Measurements from ENCODE around the gene P2RY6. TPM values are rescaled to one million over a fixed set of nuclear protein-coding genes. Genes with fewer than 3 reads are reported as not detected.

Gene P2RY6
- total RNA-seq, 5 donors from 2014 or later (not counting 1 experiment from before 2014, with no cell fraction given), result 1.4 TPM; not detected in 4

GRCh38 chr11:73267122-73267846, 4.9 kb upstream of the P2RY6 start:
- H3K27ac ChIP-seq (ENCODE audit: low read length), result no peak overlapping the region
- Mint-ChIP-seq H3K36me3 (no peaks in the 10 kb centered on the region), H3K27ac (no peak overlapping the region), H3K27me3 (peaks cover 30 to 41% of the 10 kb centered on the region in 2 donors), H3K4me3 (no peak overlapping the region), H3K9me3 (no peaks in the 10 kb centered on the region), H3K4me1 (peaks cover 0 to 2% (median 0%) of the 10 kb centered on the region in 3 donors)
- no peaks in the 10 kb centered on the region for H3K9me3 ChIP-seq
- WGBS (ENCODE audit: insufficient coverage), result 47% methylated on average over 2 of the region's 3 CpGs
- ATAC-seq (replicated peaks in 1 of 4), result no peak
- H3K36me3 ChIP-seq (ENCODE audit: control insufficient read depth in 2 of 2, extremely low read depth in 1 of 2, insufficient read depth in 1 of 2, low read length in 1 of 2), result no peaks in the 10 kb centered on the region
- H3K4me3 ChIP-seq (ENCODE audit: control insufficient read depth in 1 of 2, extremely low read depth in 1 of 2, low read length in 1 of 2), result no peak overlapping the region
- H3K27me3 ChIP-seq (replicated peaks in 1 of 2; ENCODE audit: control insufficient read depth in 2 of 2, extremely low read depth in 1 of 2, insufficient read depth in 2 of 2, low read length in 1 of 2), result peaks cover 0 to 63% of the 10 kb centered on the region in 2 experiments
- peak in 1 of 35 experiments; percentile 8 for DNase-seq
- no peaks in the 10 kb centered on the region for H3K4me1 ChIP-seq (ENCODE audit: control insufficient read depth in 1 of 2, extremely low read depth in 1 of 2, insufficient read depth in 2 of 2, low read length in 2 of 2)
- POLR2A ChIA-PET, result no interaction called here
- CTCF ChIA-PET, result no interaction called here

- CTCF ChIA-PET, result no interaction called here
- H3K4me3 Mint-ChIP-seq, result no peak overlapping the region
- POLR2A ChIA-PET, result no interaction called here
Observed at GRCh38 chr11:73267906-73268540, 4.1 kb upstream of the P2RY6 start.

GRCh38 chr11:73268671-73269271, 3.4 kb upstream of the P2RY6 start:
- POLR2A ChIA-PET, result no interaction called here
- peak in 1 of 35 experiments; percentile 9 for DNase-seq

More at GRCh38 chr11:73267906-73268540, 4.1 kb upstream of the P2RY6 start:
- H3K36me3 ChIP-seq (ENCODE audit: control insufficient read depth in 2 of 2, extremely low read depth in 1 of 2, insufficient read depth in 1 of 2, low read length in 1 of 2), result no peaks in the 10 kb centered on the region
- peak in 1 of 35 experiments; percentile 3 for DNase-seq
- no peaks in the 10 kb centered on the region for H3K9me3 Mint-ChIP-seq
- no peak overlapping the region for H3K27ac Mint-ChIP-seq
- H3K4me3 ChIP-seq (ENCODE audit: control insufficient read depth in 1 of 2, extremely low read depth in 1 of 2, low read length in 1 of 2), result no peak overlapping the region
- H3K27ac ChIP-seq (ENCODE audit: low read length), result no peak overlapping the region
- H3K4me1 ChIP-seq (ENCODE audit: control insufficient read depth in 1 of 2, extremely low read depth in 1 of 2, insufficient read depth in 2 of 2, low read length in 2 of 2), result no peaks in the 10 kb centered on the region
- no peaks in the 10 kb centered on the region for H3K9me3 ChIP-seq
- WGBS (ENCODE audit: insufficient coverage), result 81% methylated on average over 4 of the region's 8 CpGs
- H3K36me3 Mint-ChIP-seq, result no peaks in the 10 kb centered on the region
- H3K4me1 Mint-ChIP-seq, result peaks cover 0 to 2% (median 0%) of the 10 kb centered on the region in 3 donors
- peaks cover 29 to 35% of the 10 kb centered on the region in 2 donors for H3K27me3 Mint-ChIP-seq
- ATAC-seq (replicated peaks in 1 of 4), result no peak
- peaks cover 0 to 59% of the 10 kb centered on the region in 2 experiments for H3K27me3 ChIP-seq (replicated peaks in 1 of 2; ENCODE audit: control insufficient read depth in 2 of 2, extremely low read depth in 1 of 2, insufficient read depth in 2 of 2, low read length in 1 of 2)

GRCh38 chr11:73269459-73270015, 2.6 kb upstream of the P2RY6 start:
- peaks cover 0 to 47% of the 10 kb centered on the region in 2 experiments for H3K27me3 ChIP-seq (replicated peaks in 1 of 2; ENCODE audit: control insufficient read depth in 2 of 2, extremely low read depth in 1 of 2, insufficient read depth in 2 of 2, low read length in 1 of 2)
- 89% methylated on average over 3 of the region's 7 CpGs for WGBS (ENCODE audit: insufficient coverage)
- ATAC-seq (replicated peaks in 1 of 4), result no peak
- peaks cover 0 to 1% (median 0%) of the 10 kb centered on the region in 3 donors for H3K4me1 Mint-ChIP-seq
- CTCF ChIA-PET, result no interaction called here
- H3K9me3 Mint-ChIP-seq, result no peaks in the 10 kb centered on the region
- no peak overlapping the region for H3K27ac Mint-ChIP-seq
- no peaks in the 10 kb centered on the region for H3K36me3 ChIP-seq (ENCODE audit: control insufficient read depth in 2 of 2, extremely low read depth in 1 of 2, insufficient read depth in 1 of 2, low read length in 1 of 2)
- no peaks in the 10 kb centered on the region for H3K9me3 ChIP-seq
- no peak overlapping the region for H3K27ac ChIP-seq (ENCODE audit: low read length)
- no peak for DNase-seq
- H3K4me1 ChIP-seq (ENCODE audit: control insufficient read depth in 1 of 2, extremely low read depth in 1 of 2, insufficient read depth in 2 of 2, low read length in 2 of 2), result no peaks in the 10 kb centered on the region
- no peaks in the 10 kb centered on the region for H3K36me3 Mint-ChIP-seq
- H3K4me3 Mint-ChIP-seq, result no peak overlapping the region
- POLR2A ChIA-PET, result no interaction called here
- H3K27me3 Mint-ChIP-seq, result peaks cover 19 to 29% of the 10 kb centered on the region in 2 donors
- no peak overlapping the region for H3K4me3 ChIP-seq (ENCODE audit: control insufficient read depth in 1 of 2, extremely low read depth in 1 of 2, low read length in 1 of 2)

More at GRCh38 chr11:73268671-73269271, 3.4 kb upstream of the P2RY6 start:
- Histone ChIP-seq H3K36me3 (ENCODE audit: control insufficient read depth in 2 of 2, extremely low read depth in 1 of 2, insufficient read depth in 1 of 2, low read length in 1 of 2) (no peaks in the 10 kb centered on the region), H3K4me1 (ENCODE audit: control insufficient read depth in 1 of 2, extremely low read depth in 1 of 2, insufficient read depth in 2 of 2, low read length in 2 of 2) (no peaks in the 10 kb centered on the region), H3K9me3 (no peaks in the 10 kb centered on the region), H3K4me3 (ENCODE audit: control insufficient read depth in 1 of 2, extremely low read depth in 1 of 2, low read length in 1 of 2) (no peak overlapping the region), H3K27ac (ENCODE audit: low read length) (no peak overlapping the region), H3K27me3 (replicated peaks in 1 of 2; ENCODE audit: control insufficient read depth in 2 of 2, extremely low read depth in 1 of 2, insufficient read depth in 2 of 2, low read length in 1 of 2) (peaks cover 0 to 53% of the 10 kb centered on the region in 2 experiments)
- Mint-ChIP-seq H3K27me3 (peaks cover 21 to 30% of the 10 kb centered on the region in 2 donors), H3K4me1 (peaks cover 0 to 2% (median 0%) of the 10 kb centered on the region in 3 donors), H3K9me3 (no peaks in the 10 kb centered on the region), H3K4me3 (no peak overlapping the region), H3K36me3 (no peaks in the 10 kb centered on the region), H3K27ac (no peak overlapping the region)
- CTCF ChIA-PET, result no interaction called here
- 81% methylated on average over 7 of the region's 8 CpGs for WGBS (ENCODE audit: insufficient coverage)
- ATAC-seq (replicated peaks in 1 of 4), result no peak

- H3K27me3 Mint-ChIP-seq, result peaks cover 12 to 26% of the 10 kb centered on the region in 2 donors
- H3K4me3 ChIP-seq (ENCODE audit: control insufficient read depth in 1 of 2, extremely low read depth in 1 of 2, low read length in 1 of 2), result no peak overlapping the region
- H3K27me3 ChIP-seq (replicated peaks in 1 of 2; ENCODE audit: control insufficient read depth in 2 of 2, extremely low read depth in 1 of 2, insufficient read depth in 2 of 2, low read length in 1 of 2), result peaks cover 0 to 47% of the 10 kb centered on the region in 2 experiments
- no peak overlapping the region for H3K27ac Mint-ChIP-seq
- ChIA-PET CTCF (interaction anchor here in 1 of 2 donors (0.6 kb wide), 1 partner anchor 65 kb away, joined by 5 read pairs; no protein-coding TSS in a partner anchor), POLR2A (no interaction called here)
- H3K36me3 Mint-ChIP-seq, result no peaks in the 10 kb centered on the region
- H3K27ac ChIP-seq (ENCODE audit: low read length), result no peak overlapping the region
- no peaks in the 10 kb centered on the region for H3K9me3 Mint-ChIP-seq
- H3K4me1 Mint-ChIP-seq, result no peaks in the 10 kb centered on the region
- no peak overlapping the region for H3K4me3 Mint-ChIP-seq
- H3K36me3 ChIP-seq (ENCODE audit: control insufficient read depth in 2 of 2, extremely low read depth in 1 of 2, insufficient read depth in 1 of 2, low read length in 1 of 2), result no peaks in the 10 kb centered on the region
- WGBS (ENCODE audit: insufficient coverage), result 82% methylated on average over 7 of the region's 7 CpGs
- H3K9me3 ChIP-seq, result no peaks in the 10 kb centered on the region
- DNase-seq, result peak in 1 of 35 experiments; percentile 13
- no peaks in the 10 kb centered on the region for H3K4me1 ChIP-seq (ENCODE audit: control insufficient read depth in 1 of 2, extremely low read depth in 1 of 2, insufficient read depth in 2 of 2, low read length in 2 of 2)
- no peak for ATAC-seq (replicated peaks in 1 of 4)
Observed at GRCh38 chr11:73270016-73270854, 1.9 kb upstream of the P2RY6 start.

Data from T-cell (primary cell).